Colonic mucosa (tissue), 4 donors: ENCODE measurements around the gene GDF11. TPM values are rescaled to one million over a fixed set of nuclear protein-coding genes. Genes with fewer than 3 reads are reported as not detected.

Experiments used
- DNase-seq: peaks from one replicate; pipeline ENCODE4 v3.0.0-alpha.2; 2020
- H3K27ac ChIP-seq: fragments of 200-600 bp; one replicate; pipeline ENCODE4 v1.8.0; 2021
- H3K27me3 ChIP-seq: fragments of 200-600 bp; one replicate; pipeline ENCODE4 v1.8.0; 2021
- H3K36me3 ChIP-seq: fragments of 200-600 bp; one replicate; pipeline ENCODE4 v1.8.0; 2021
- H3K4me1 ChIP-seq: fragments of 200-600 bp; one replicate; pipeline ENCODE4 v1.8.0; 2021; ENCODE audit warnings: mild to moderate bottlenecking
- H3K4me3 ChIP-seq: fragments of 200-600 bp; one replicate; pipeline ENCODE4 v1.8.0; 2021
- H3K9ac ChIP-seq, 2 donors: one replicate each; pipeline ENCODE4 v1.7.0; 2013; ENCODE audit warnings: control low read depth in 2 of 2, low read depth in 2 of 2, low read length in 2 of 2
- H3K9me3 ChIP-seq: fragments of 200-600 bp; one replicate; pipeline ENCODE4 v1.8.0; 2021
- CTCF ChIP-seq: fragments of 200-600 bp; IDR thresholded peaks from one replicate; pipeline ENCODE4 v1.8.0; 2022; ENCODE audit warnings: antibody characterized with exemption, mild to moderate bottlenecking
- intact Hi-C: fragments of 100-400 bp; cut with DNase I; formaldehyde crosslinking; loops from one replicate; pipeline ENCODE4 v1.14.1; 2022
- total RNA-seq, 2 donors: library from RNA; stranded (reverse); fragmentation: NEBNext Ultra II Directional in 1 of 2; extraction: Animal tissue kit (Norgen Biotek cat#: 25700) in 1 of 2; gene quantifications; one replicate each; pipeline ENCODE4 v1.2.1, GENCODE V29; 2021
- donor health status: healthy.
- donor health status: DM: no; HTN: no; CAD: no.
- donor health status: DM: no; HTN: no; CAD: no.

GDF11 gene
- total RNA-seq, 2 donors from 2014 or later = 3.2 to 3.7 TPM

- intact Hi-C loops = loop anchor here (5.0 kb wide), 2 partner anchors 41 to 61 kb away; a partner anchor contains a TSS
- no peak for DNase-seq
- Histone ChIP-seq H3K36me3 (no peaks in the 10 kb centered on the region), H3K9me3 (no peaks in the 10 kb centered on the region), H3K27ac (no peak overlapping the region), H3K9ac (peak overlapping the region in 1 of 2 donors; percentile 38), H3K4me3 (no peak overlapping the region), H3K27me3 (no peaks in the 10 kb centered on the region), H3K4me1 (peaks cover 29% of the 10 kb centered on the region)
- no peak for TF ChIP-seq CTCF
These were observed 19.3 kb upstream of the GDF11 start for GRCh38 chr12:55723516-55724225.

GRCh38 chr12:55724226-55724939 is 18.5 kb upstream of the GDF11 start:
- H3K36me3 ChIP-seq = no peaks in the 10 kb centered on the region
- H3K27me3 ChIP-seq = no peaks in the 10 kb centered on the region
- intact Hi-C loops = loop anchor here (5.0 kb wide), 2 partner anchors 42 to 62 kb away; a partner anchor contains a TSS
- no peak overlapping the region for H3K27ac ChIP-seq
- no peak overlapping the region for H3K4me3 ChIP-seq
- peaks cover 25% of the 10 kb centered on the region for H3K4me1 ChIP-seq
- peak; percentile 54 for TF ChIP-seq CTCF
- no peaks in the 10 kb centered on the region for H3K9me3 ChIP-seq
- peak; percentile 79 for DNase-seq
- peak overlapping the region in 1 of 2 donors; percentile 38 for H3K9ac ChIP-seq

GRCh38 chr12:55724940-55725309 is 18.0 kb upstream of the GDF11 start:
- H3K9me3 ChIP-seq = no peaks in the 10 kb centered on the region
- TF ChIP-seq CTCF = peak; percentile 3
- H3K4me1 ChIP-seq = peaks cover 19% of the 10 kb centered on the region
- no peaks in the 10 kb centered on the region for H3K27me3 ChIP-seq
- H3K27ac ChIP-seq = no peak overlapping the region
- no peak for DNase-seq
- no peaks in the 10 kb centered on the region for H3K36me3 ChIP-seq
- intact Hi-C loops = loop anchor here (5.0 kb wide), 2 partner anchors 43 to 63 kb away; a partner anchor contains a TSS
- H3K4me3 ChIP-seq = no peak overlapping the region
- H3K9ac ChIP-seq = no peak overlapping the region

- Histone ChIP-seq H3K27me3 (no peaks in the 10 kb centered on the region), H3K36me3 (no peaks in the 10 kb centered on the region), H3K27ac (no peak overlapping the region), H3K9ac (no peak overlapping the region), H3K4me1 (peaks cover 18% of the 10 kb centered on the region), H3K4me3 (no peak overlapping the region), H3K9me3 (no peaks in the 10 kb centered on the region)
- DNase-seq = no peak
- TF ChIP-seq CTCF = no peak
- intact Hi-C loops = no loop called here
These were observed 17.4 kb upstream of the GDF11 start for GRCh38 chr12:55725556-55725955.

GRCh38 chr12:55726971-55727370 is 16.0 kb upstream of the GDF11 start:
- peaks cover 10% of the 10 kb centered on the region for H3K4me1 ChIP-seq
- DNase-seq = no peak
- no peaks in the 10 kb centered on the region for H3K9me3 ChIP-seq
- intact Hi-C loops = no loop called here
- TF ChIP-seq CTCF = no peak
- peak overlapping the region; percentile 99 for H3K27ac ChIP-seq
- H3K36me3 ChIP-seq = no peaks in the 10 kb centered on the region
- no peaks in the 10 kb centered on the region for H3K27me3 ChIP-seq
- peak overlapping the region; percentile 88 to 98 for H3K9ac ChIP-seq
- H3K4me3 ChIP-seq = peak overlapping the region; percentile 77
